ENCODE measurements around the gene LRRC17.
"Not testable (repeated sequence)": the region's sequence is repeated elsewhere in the genome, so short reads cannot be mapped to it uniquely, and the experiment has no call there.

LRRC17 gene

DNA sequence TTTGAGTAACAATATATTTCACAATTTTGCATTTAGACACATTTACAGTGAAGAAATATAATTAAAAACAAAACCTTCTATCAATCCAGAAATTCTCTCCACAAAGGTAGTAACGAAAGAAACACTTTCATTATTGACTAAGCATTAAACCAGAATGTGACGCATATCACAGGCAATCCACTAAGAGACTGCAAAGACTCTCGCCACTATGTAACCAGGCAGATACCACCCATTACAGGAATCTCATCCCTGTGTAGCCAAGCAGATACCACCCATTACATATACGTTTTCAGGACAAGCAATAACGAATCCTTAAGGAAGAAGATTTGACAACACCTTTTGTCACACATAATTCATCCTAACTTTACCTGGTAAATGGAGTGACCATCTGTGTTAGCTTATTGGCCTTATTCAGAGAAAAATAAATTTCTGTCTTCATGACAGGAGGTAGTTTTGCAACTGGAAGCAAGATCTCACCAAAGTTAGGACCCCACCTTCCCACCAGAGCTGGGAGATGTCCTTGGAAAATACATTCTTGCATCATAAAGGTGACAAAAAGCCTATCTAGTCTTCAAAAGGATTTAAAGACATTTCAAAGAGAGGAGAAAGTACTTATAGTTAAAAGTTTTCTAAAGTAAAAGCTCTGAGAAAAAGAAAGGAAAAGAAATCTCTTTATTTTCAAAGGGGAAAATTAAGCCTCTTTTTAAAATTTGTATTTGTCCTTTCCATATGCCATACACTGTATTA lies 30.8 kb downstream of the LRRC17 start:
- no peak overlapping the region for H3K4me3 ChIP-seq (ENCODE audit: low read depth, low read length)
- TF ChIP-seq, protein P1, sequence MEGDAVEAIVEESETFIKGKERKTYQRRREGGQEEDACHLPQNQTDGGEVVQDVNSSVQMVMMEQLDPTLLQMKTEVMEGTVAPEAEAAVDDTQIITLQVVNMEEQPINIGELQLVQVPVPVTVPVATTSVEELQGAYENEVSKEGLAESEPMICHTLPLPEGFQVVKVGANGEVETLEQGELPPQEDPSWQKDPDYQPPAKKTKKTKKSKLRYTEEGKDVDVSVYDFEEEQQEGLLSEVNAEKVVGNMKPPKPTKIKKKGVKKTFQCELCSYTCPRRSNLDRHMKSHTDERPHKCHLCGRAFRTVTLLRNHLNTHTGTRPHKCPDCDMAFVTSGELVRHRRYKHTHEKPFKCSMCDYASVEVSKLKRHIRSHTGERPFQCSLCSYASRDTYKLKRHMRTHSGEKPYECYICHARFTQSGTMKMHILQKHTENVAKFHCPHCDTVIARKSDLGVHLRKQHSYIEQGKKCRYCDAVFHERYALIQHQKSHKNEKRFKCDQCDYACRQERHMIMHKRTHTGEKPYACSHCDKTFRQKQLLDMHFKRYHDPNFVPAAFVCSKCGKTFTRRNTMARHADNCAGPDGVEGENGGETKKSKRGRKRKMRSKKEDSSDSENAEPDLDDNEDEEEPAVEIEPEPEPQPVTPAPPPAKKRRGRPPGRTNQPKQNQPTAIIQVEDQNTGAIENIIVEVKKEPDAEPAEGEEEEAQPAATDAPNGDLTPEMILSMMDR (IDR thresholded peaks at IDR 0.05; ENCODE audit: insufficient read depth, low read length, missing control alignments): no peak
- ChIA-PET POLR2A (no interaction called here), CTCF (interaction anchor here (0.8 to 2.1 kb wide), 3 partner anchors 9 to 118 kb away, joined by 3 to 5 read pairs (median 3); no protein-coding TSS in a partner anchor)
- DNase-seq (ENCODE audit: low read depth, low spot score): no peak

DNA sequence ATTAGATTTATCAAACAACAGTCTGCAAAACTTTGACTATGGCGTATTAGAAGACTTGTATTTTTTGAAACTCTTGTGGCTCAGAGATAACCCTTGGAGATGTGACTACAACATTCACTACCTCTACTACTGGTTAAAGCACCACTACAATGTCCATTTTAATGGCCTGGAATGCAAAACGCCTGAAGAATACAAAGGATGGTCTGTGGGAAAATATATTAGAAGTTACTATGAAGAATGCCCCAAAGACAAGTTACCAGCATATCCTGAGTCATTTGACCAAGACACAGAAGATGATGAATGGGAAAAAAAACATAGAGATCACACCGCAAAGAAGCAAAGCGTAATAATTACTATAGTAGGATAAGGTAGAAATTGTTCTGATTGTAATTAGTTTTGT lies 31.4 kb downstream of the LRRC17 start:
- TF ChIP-seq, protein P1 (IDR thresholded peaks at IDR 0.05; ENCODE audit: insufficient read depth, low read length, missing control alignments): no peak
- ChIA-PET POLR2A (no interaction called here), CTCF (interaction anchor here (1.4 to 2.1 kb wide), 2 partner anchors 9 to 118 kb away, joined by 3 to 5 read pairs; no protein-coding TSS in a partner anchor)
- DNase-seq (ENCODE audit: low read depth, low spot score): no peak
- no peak overlapping the region for H3K4me3 ChIP-seq (ENCODE audit: low read depth, low read length)

DNA sequence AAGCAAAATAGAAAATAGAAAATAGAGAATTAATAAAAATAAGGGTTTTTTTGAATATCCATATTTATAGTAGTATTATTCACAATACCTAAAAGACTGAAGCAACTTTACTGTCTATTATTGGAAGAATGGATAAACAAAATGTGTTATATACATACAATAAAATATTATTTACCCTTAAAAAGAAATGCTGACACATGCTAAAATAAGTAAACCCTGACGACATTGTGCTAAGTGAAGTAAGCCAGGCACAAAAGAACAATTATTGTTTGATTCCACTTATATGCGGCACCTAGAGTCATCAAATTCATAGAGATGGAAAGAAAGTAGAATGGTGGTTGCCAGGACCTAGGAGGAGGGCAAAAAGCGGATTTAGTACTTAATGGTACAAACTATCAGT lies 39.0 kb downstream of the LRRC17 start:
- H3K4me3 ChIP-seq (ENCODE audit: low read depth, low read length): no peak overlapping the region
- no peak for DNase-seq (ENCODE audit: low read depth, low spot score)
- TF ChIP-seq, protein P1 (IDR thresholded peaks at IDR 0.05; ENCODE audit: insufficient read depth, low read length, missing control alignments): no peak
- ChIA-PET POLR2A (no interaction called here), CTCF (no interaction called here)

DNA sequence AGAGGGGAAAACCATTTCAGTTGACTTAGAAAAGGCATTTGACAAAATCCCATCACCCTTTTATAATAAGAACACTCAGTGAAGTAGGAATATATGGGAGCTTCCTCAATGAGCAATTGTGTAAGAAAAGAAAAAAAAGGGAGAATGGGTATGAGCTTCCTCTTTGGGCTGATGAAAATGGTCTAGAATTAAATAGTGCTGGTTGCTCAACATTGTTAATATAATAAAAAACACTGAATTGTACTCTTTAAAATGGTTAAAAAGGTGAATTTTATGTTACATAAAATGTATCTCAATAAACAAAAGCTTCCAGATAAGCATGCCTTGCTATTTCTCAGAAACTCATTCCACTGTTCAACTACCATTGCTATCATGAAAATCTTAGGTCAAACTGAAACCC lies 40.6 kb downstream of the LRRC17 start:
- CTCF ChIA-PET: interaction anchor here (1.2 kb wide), 1 partner anchor 10 kb away, joined by 3 read pairs; no protein-coding TSS in a partner anchor
- POLR2A ChIA-PET: no interaction called here

DNA sequence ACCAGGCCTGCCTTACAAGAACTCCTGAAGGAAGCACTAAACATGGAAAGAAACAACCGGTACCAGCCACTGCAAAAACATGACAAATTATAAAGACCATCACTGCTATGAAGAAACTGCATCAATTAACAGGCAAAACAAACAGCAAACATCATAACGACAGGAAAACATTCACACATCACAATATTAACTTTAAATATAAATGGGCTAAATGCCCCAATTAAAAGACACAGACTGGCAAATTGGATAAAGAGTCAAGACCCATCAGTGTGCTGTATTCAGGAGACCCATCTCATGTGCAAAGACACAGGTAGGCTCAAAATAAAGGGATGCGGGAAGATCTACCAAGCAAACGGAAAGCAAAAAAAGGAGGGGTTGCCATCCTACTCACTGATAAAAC lies 41.6 kb downstream of the LRRC17 start:
- DNase-seq (ENCODE audit: low read depth, low spot score); POLR2A ChIA-PET; CTCF ChIA-PET; H3K4me3 ChIP-seq (ENCODE audit: low read depth, low read length): not testable (repeated sequence)

More for the DNA sequence above, 40.6 kb downstream of the LRRC17 start:
- no peak for DNase-seq (ENCODE audit: low read depth, low spot score)
- TF ChIP-seq, protein P1 (IDR thresholded peaks at IDR 0.05; ENCODE audit: insufficient read depth, low read length, missing control alignments): no peak
- H3K4me3 ChIP-seq (ENCODE audit: low read depth, low read length): no peak overlapping the region

DNA sequence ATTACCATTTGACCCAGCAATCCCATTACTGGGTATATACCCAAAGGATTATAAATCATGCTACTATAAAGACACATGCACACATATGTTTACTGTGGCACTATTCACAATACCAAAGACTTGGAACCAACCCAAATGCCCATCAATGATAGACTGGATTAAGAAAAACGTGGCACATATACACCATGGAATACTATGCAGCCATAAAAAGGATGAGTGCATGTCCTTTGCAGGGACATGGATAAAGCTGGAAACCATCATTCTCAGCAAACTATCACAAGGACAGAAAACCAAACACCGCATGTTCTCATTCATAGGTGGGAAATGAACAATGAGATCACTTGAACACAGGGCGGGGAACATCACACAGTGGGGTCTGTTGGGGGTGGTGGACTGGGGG lies 45.2 kb downstream of the LRRC17 start:
- H3K4me3 ChIP-seq (ENCODE audit: low read depth, low read length); POLR2A ChIA-PET; CTCF ChIA-PET; DNase-seq (ENCODE audit: low read depth, low spot score): not testable (repeated sequence)

DNA sequence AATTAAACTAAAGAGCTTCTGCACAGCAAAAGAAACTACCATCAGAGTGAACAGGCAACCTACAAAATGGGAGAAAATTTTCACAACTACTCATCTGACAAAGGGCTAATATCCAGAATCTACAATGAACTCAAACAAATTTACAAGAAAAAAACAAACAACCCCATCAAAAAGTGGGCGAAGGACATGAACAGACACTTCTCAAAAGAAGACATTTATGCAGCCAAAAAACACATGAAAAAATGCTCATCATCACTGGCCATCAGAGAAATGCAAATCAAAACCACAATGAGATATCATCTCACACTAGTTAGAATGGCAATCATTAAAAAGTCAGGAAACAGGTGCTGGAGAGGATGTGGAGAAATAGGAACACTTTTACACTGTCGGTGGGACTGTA lies 49.2 kb downstream of the LRRC17 start:
- POLR2A ChIA-PET; DNase-seq (ENCODE audit: low read depth, low spot score); H3K4me3 ChIP-seq (ENCODE audit: low read depth, low read length); CTCF ChIA-PET: not testable (repeated sequence)

DNA sequence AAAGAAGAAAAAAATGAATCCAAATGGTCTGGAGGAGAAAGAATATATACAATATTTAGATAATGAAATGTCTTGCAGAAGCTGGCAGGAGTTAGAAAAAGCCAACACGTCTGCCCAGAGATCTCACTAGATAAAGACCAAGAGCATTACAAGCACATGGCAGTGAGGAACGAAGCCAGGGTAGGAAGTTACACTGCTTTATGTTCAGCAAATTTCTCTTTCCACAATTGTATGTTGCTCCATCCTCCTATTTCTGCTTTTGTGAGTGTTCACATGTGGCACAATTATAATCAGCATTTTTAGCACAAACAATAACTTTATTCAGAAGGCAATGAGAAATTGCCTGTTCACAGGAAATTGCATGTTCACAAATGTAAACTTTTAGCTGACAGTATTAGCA lies 53.7 kb downstream of the LRRC17 start:
- TF ChIP-seq, protein P1 (IDR thresholded peaks at IDR 0.05; ENCODE audit: insufficient read depth, low read length, missing control alignments): no peak
- ChIA-PET CTCF (interaction anchor here (0.6 to 1.9 kb wide), 2 partner anchors 96 to 103 kb away, joined by 3 to 5 read pairs; no protein-coding TSS in a partner anchor), POLR2A (no interaction called here)
- H3K4me3 ChIP-seq (ENCODE audit: low read depth, low read length): no peak overlapping the region
- no peak for DNase-seq (ENCODE audit: low read depth, low spot score)
